Parathyroid adenoma (tissue), 2 donors: ENCODE measurements around the gene GLS.
A peak's percentile ranks its signal among the peaks of the same experiment; 100 is the strongest.

Experiments used
- H2AFZ ChIP-seq: fragments of 300-600 bp; sonication (generic); one replicate; pipeline ENCODE4 v1.7.0; 2017; ENCODE audit warnings: antibody characterized with exemption, mild to moderate bottlenecking
- H3K27ac ChIP-seq: fragments of 300-600 bp; sonication (generic); one replicate; pipeline ENCODE4 v1.7.0; 2017
- H3K27me3 ChIP-seq: fragments of 300-600 bp; sonication (generic); one replicate; pipeline ENCODE4 v1.7.0; 2017; ENCODE audit warnings: low read length; ENCODE audit not compliant: control insufficient read depth, insufficient read depth
- H3K36me3 ChIP-seq: fragments of 300-600 bp; sonication (generic); one replicate; pipeline ENCODE4 v1.7.0; 2017; ENCODE audit warnings: low read length; ENCODE audit not compliant: control insufficient read depth, insufficient read depth
- H3K4me1 ChIP-seq: fragments of 300-600 bp; sonication (generic); one replicate; pipeline ENCODE4 v1.7.0; 2017; ENCODE audit warnings: control low read depth
- H3K4me2 ChIP-seq: fragments of 300-600 bp; sonication (generic); one replicate; pipeline ENCODE4 v1.7.0; 2017; ENCODE audit warnings: low read length
- H3K4me3 ChIP-seq: fragments of 300-600 bp; sonication (generic); one replicate; pipeline ENCODE4 v1.7.0; 2017; ENCODE audit warnings: low read depth, low read length
- H3K79me2 ChIP-seq: fragments of 300-600 bp; sonication (generic); one replicate; pipeline ENCODE4 v1.7.0; 2017; ENCODE audit warnings: control low read depth
- H3K9ac ChIP-seq: fragments of 300-600 bp; sonication (generic); one replicate; pipeline ENCODE4 v1.7.0; 2017; ENCODE audit warnings: mild to moderate bottlenecking
- H3K9me3 ChIP-seq: fragments of 300-600 bp; sonication (generic); one replicate; pipeline ENCODE4 v1.7.0; 2017; ENCODE audit warnings: low read length; ENCODE audit not compliant: control insufficient read depth
- TF ChIP-seq, protein P1 (sequence below): fragments of 300-600 bp; sonication (generic); IDR thresholded peaks from one replicate; pipeline ENCODE4 v1.7.0; 2017; ENCODE audit warnings: antibody characterized with exemption, mild to moderate bottlenecking
- donor health status: primary hyperparathyroidism.

The GLS gene

DNA sequence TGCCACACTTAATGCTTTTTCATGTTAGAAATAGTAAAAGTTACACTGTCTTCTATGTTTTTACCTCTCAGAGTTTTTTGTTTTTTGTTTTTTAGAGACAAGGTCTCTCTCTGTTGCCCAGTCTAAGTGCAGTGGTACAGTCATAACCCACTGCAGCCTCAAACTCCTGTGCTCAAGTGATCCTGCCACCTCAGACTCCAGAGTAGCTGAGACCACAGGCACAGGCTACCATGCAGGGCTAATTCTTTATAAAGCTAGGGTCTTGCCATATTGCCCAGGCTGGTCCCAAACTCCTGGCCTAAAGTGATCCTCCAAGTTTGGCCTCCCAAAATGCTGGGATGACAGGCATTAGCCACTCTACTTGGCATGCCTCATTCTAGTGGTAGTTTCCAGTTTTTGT is 33.1 kb downstream of the GLS start:
- H3K36me3 ChIP-seq, result no peaks in the 10 kb centered on the region
- H3K9ac ChIP-seq, result no peak overlapping the region
- no peaks in the 10 kb centered on the region for H3K4me1 ChIP-seq
- no peak overlapping the region for H3K4me3 ChIP-seq
- TF ChIP-seq, protein P1, sequence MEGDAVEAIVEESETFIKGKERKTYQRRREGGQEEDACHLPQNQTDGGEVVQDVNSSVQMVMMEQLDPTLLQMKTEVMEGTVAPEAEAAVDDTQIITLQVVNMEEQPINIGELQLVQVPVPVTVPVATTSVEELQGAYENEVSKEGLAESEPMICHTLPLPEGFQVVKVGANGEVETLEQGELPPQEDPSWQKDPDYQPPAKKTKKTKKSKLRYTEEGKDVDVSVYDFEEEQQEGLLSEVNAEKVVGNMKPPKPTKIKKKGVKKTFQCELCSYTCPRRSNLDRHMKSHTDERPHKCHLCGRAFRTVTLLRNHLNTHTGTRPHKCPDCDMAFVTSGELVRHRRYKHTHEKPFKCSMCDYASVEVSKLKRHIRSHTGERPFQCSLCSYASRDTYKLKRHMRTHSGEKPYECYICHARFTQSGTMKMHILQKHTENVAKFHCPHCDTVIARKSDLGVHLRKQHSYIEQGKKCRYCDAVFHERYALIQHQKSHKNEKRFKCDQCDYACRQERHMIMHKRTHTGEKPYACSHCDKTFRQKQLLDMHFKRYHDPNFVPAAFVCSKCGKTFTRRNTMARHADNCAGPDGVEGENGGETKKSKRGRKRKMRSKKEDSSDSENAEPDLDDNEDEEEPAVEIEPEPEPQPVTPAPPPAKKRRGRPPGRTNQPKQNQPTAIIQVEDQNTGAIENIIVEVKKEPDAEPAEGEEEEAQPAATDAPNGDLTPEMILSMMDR, result no peak
- no peaks in the 10 kb centered on the region for H3K27me3 ChIP-seq
- no peak overlapping the region for H3K27ac ChIP-seq
- no peak overlapping the region for H2AFZ ChIP-seq
- no peak overlapping the region for H3K4me2 ChIP-seq
- no peaks in the 10 kb centered on the region for H3K79me2 ChIP-seq
- H3K9me3 ChIP-seq, result no peaks in the 10 kb centered on the region

DNA sequence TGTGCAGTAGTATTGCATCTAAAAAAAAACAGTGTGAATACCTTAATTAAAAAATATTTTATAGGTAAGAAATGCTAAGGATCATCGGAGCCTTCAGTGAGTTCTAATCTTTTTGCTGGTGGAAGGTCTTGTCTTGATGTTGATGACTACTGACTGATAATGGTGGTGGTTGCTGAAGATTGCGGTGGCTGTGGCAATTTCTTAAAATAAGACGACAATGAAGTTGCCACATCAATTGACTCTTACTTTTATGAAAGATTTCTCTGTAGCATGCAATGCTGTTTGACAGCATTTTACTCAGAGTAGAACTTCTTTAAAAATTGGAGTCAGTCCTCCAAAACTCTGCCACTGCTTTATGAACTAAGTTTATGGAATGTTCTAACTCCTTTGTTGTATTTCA is 36.2 kb downstream of the GLS start:
- no peak overlapping the region for H2AFZ ChIP-seq
- no peak overlapping the region for H3K9ac ChIP-seq
- no peak overlapping the region for H3K4me2 ChIP-seq
- H3K27ac ChIP-seq, result no peak overlapping the region
- TF ChIP-seq, protein P1, result no peak
- H3K36me3 ChIP-seq, result no peaks in the 10 kb centered on the region
- no peaks in the 10 kb centered on the region for H3K9me3 ChIP-seq
- H3K27me3 ChIP-seq, result no peaks in the 10 kb centered on the region
- H3K4me1 ChIP-seq, result no peaks in the 10 kb centered on the region
- H3K4me3 ChIP-seq, result no peak overlapping the region
- no peaks in the 10 kb centered on the region for H3K79me2 ChIP-seq

DNA sequence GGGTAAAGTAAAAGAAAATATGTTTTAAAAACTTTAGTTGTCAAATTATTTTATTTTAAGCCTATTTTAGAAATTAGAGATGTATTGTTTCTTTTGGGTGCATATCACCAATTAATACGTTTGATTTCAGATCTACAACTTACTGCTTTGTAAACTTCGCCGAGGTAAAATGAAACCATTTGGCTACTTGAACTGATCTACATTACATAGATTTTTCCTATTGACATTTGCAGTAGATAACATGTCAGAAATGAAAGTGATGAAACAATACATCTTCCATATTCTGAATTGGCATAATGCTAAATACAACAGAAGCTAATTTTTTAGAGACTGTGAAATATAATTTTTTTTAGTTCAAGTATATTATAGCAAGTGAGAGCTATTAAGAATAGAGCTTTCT is 39.5 kb downstream of the GLS start:
- H3K36me3 ChIP-seq, result no peaks in the 10 kb centered on the region
- TF ChIP-seq, protein P1, result no peak
- no peaks in the 10 kb centered on the region for H3K27me3 ChIP-seq
- H3K9me3 ChIP-seq, result no peaks in the 10 kb centered on the region
- peaks cover 5% of the 10 kb centered on the region for H3K79me2 ChIP-seq
- no peaks in the 10 kb centered on the region for H3K4me1 ChIP-seq
- no peak overlapping the region for H2AFZ ChIP-seq
- H3K4me3 ChIP-seq, result no peak overlapping the region
- H3K4me2 ChIP-seq, result no peak overlapping the region
- H3K9ac ChIP-seq, result no peak overlapping the region
- H3K27ac ChIP-seq, result no peak overlapping the region

DNA sequence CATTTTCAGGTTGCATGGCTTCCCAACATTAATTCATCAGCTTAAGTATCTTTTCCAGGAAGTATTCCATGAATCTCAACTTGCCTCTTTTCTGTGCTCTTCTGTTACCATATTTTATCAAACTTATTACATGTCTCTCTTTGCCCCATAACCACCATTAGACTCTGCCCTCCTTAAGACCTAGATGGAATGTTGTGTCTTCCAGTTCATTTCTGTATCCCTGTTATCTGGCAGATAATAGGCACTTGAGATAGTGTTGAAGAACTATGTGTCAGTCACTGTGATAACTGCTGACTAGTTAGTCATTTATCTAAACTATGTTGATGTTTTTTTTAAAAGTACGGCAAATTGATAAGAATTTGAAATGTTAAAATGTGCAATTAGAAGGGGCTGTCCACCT is 41.8 kb downstream of the GLS start:
- Histone ChIP-seq H3K4me1 (no peaks in the 10 kb centered on the region), H3K36me3 (no peaks in the 10 kb centered on the region), H3K9me3 (no peaks in the 10 kb centered on the region), H3K79me2 (peaks cover 5% of the 10 kb centered on the region), H3K27me3 (no peaks in the 10 kb centered on the region), H3K4me3 (no peak overlapping the region), H3K4me2 (no peak overlapping the region), H3K9ac (no peak overlapping the region), H2AFZ (no peak overlapping the region), H3K27ac (peak overlapping the region; percentile 30)
- TF ChIP-seq, protein P1, result no peak

DNA sequence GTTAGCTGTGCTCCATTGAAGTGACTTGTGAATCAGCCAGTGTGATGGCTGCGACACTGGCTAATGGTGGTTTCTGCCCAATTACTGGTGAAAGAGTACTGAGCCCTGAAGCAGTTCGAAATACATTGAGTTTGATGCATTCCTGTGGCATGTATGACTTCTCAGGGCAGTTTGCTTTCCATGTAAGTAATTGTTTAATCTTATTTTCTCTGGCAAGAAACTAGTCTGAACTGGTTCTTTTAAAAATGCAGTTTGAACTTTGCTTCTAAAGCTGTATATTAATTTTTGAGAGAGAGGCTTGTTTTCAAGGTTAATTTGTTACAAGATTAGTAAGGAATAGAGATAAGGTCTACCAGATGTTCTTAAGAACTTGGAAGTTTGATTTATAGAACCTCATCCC is 46.7 kb downstream of the GLS start:
- peak overlapping the region; percentile 1 for H3K27ac ChIP-seq

More for the DNA sequence above, 46.7 kb downstream of the GLS start:
- no peaks in the 10 kb centered on the region for H3K27me3 ChIP-seq
- TF ChIP-seq, protein P1, result no peak
- H3K4me1 ChIP-seq, result peaks cover 5% of the 10 kb centered on the region
- no peaks in the 10 kb centered on the region for H3K36me3 ChIP-seq
- no peaks in the 10 kb centered on the region for H3K9me3 ChIP-seq
- no peak overlapping the region for H3K4me2 ChIP-seq
- no peak overlapping the region for H2AFZ ChIP-seq
- no peak overlapping the region for H3K4me3 ChIP-seq
- H3K9ac ChIP-seq, result no peak overlapping the region
- H3K79me2 ChIP-seq, result peaks cover 5% of the 10 kb centered on the region
